GM18873 (cell line): ENCODE results near the gene PHF12.
"Not testable (repeated sequence)": the region's sequence is repeated elsewhere in the genome, so short reads cannot be mapped to it uniquely, and the experiment has no call there.

Source experiments
- ATAC-seq: cut with Tn5 transposase; IDR thresholded peaks from one replicate; pipeline ENCODE4 v1.9.1; 2021; ENCODE audit warnings: mild to moderate bottlenecking, moderate library complexity, moderate number of reproducible peaks; ENCODE audit not compliant: unreplicated experiment, low FRiP score

PHF12 gene

GRCh38 chr17:28906706-28907438 lies 44.4 kb downstream of the PHF12 start:
- no peak for ATAC-seq

GRCh38 chr17:28906276-28906675 lies 45.0 kb downstream of the PHF12 start:
- no peak for ATAC-seq

- no peak for ATAC-seq
Measured at GRCh38 chr17:28904800-28905199, 46.5 kb downstream of the PHF12 start.

- not testable (repeated sequence) for ATAC-seq
Measured at GRCh38 chr17:28903546-28903841, 47.8 kb downstream of the PHF12 start.

- ATAC-seq, result peak; percentile 69
Measured at GRCh38 chr17:28902819-28903545, 48.3 kb downstream of the PHF12 start, which contains the start of gene DHRS13. TSS of gene DHRS13 (minus strand) at chr17:28903079. CDS start at chr17:28902944, 135 bp downstream.

DNA sequence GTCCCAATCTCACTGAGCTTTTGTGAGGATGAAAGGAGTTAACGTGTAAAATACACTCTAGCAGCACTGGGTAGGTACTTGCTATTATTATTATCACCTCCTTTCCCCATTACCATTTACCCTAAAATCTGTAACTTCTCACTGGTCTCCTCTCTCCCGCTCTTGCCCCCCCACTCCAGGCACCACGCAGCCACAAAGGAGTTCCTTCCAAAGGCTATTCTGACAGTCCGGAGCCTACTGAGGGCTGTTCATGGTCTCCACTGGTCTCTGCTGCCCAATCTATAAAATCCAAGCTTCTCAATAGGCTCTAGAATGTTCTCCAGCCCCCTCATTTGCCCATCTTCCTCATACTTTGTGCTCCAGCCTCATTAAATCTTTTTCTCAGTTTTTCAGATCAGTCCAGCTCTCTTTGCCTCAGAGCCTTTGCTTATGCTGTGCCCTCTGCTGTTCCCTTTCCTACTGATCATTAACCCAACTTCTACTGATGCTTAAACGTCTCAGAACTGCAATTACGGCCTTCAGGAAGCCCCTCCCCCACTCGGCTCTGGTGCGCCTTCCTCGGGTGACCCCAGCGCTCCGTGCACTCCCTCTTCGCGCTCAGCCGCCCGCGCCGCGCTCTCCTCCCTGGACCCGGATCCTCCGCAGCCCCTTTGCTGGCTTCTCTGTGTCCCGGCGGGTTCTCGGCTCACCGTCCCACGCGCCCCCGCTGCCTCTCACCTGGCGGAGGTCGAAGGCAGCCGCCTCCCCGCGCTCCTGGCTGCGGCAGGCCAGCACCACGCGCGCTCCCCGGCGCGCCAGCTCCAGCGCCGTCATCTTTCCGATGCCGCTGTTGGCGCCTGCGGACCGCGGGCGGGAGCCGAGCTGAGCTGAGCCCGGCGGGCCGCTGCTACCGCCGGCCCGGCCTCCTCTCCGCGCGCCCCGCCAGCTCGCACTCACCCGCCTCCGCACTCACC lies 49.2 kb downstream of the PHF12 start:
- peak; percentile 31 for ATAC-seq

DNA sequence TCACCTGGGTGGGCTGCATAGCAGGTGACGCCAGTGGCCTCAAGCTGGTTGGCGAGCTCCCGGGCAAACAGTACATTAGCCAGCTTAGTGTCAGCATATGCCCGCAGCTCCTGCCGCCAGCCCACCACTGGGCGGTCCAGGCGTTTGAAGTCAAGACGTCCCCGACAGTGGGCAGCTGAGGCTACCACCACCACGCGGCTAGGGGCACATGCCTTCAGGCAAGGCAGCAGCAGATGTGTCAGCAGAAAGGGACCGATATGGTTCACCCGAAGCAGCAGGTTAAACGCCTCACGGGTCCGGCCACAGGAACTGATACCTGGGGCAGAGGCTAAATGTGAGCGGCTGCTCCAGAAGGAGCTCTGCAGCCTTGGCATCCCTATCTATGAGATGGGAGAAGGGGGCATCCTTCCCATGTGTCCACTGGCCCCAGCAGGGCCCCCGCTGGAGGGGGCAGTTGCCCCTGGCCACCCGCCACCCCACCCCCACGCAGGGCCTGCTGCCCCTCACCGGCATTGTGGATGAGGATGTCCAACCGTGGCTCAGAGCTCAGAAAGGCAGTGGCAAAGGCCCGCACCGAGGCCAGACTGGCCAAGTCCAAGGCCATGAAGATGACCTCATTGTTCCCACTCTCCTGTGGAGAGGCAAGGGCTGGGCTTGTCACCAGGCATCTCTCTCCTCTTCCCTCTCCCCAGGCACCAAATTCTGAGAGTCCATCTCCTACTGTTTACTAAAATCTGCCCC lies 50.2 kb downstream of the PHF12 start:
- no peak for ATAC-seq

GRCh38 chr17:28899212-28899815 lies 52.0 kb downstream of the PHF12 start:
- ATAC-seq, result no peak

DNA sequence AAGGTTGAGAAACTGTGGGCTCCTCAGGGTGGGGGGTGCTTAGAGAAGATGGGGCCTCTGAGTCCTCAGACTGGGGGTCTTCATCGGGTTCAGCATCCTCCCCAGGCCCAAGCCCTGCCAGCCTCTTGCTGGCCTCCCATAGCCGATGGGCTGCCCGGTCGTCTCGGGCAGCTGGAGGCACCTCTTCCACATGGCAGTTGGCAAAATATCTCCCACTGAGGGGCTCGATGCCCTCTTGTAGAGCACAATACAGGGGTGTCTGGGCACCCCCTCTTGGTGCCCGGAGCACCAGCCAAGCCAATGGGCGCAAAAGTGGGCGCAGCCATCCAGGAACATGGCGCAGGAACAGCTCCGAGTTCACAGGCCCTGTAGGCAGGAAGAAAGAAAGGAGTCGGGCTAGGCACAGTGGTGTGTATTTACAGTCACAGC lies 52.8 kb downstream of the PHF12 start:
- no peak for ATAC-seq

GRCh38 chr17:28897769-28898526 lies 53.4 kb downstream of the PHF12 start:
- no peak for ATAC-seq

- ATAC-seq, result no peak
Measured at GRCh38 chr17:28896884-28897768, 54.2 kb downstream of the PHF12 start, which contains the start of gene FLOT2. TSS of gene FLOT2 (minus strand) at chr17:28897733. CDS start at chr17:28897574, 159 bp downstream.

DNA sequence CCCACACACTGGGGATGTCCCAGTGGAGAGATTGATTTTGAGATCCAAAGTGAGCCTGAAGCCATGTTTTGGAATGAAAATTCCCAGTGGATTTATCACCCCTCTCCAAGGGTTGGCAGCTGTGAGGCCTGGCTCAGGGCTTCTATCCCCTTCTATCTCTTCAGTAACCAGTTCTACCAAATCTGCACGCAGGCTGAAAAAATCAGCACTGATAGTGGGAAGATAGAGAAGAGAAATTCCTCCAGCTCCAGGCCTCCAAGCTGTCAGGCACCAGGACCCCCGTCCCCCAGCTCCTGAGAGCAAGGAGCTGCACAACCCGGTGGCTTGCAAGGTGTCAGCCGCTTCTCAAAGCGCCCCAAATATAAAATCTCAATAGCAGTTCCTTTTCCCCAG lies 54.8 kb downstream of the PHF12 start:
- no peak for ATAC-seq

DNA sequence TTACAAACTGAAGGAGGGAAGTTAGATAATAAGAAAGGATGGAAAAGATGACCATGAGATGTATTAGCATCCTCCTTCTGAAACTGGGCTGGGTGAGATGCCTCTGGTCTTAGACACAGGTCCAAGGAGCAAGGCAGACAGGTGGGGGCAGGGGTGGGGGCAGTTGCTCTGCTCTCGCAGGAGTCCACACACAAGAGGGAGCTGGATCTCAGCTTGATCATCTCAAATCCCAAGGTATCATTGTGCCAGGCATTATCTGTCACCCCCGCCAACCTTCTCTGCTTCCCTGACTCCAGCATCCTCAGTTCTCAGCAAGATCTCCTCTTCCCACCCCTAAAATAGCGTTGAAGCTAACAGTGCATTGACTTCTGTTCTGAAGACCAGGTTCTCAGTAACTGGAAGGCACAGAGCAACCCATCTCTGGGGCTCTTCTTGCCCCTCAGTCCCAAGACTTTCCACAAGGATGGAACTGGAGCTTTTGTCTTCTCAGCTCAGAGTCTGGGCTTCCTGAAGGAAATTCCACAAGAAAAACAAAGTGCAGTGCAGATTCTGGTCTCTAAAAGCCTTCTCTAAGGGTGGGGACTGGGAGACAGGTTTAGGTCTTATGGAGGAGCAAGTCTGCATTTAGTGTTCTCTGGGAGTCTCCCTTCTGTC lies 55.4 kb downstream of the PHF12 start:
- ATAC-seq, result no peak

- not testable (repeated sequence) for ATAC-seq
Measured at GRCh38 chr17:28893248-28894183, 57.8 kb downstream of the PHF12 start.

DNA sequence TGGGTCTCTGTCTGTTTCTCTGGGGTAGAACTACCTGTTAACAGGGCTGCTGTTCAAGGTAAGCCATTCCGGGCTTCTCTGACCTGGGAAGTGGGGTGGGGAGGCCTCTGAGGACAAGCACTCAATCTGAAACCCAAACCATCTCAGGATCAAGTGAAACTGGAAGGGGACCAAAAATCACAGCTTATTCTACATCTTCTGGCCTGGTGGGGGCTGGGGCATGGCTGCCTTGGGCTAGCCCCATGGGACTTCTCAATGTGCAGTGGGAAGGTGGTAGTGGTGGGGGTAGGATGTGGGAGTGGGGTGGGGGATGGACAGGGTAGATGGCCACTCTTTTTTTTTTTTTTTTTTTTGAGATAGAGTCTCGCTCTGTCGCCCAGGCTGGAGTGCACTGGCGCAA lies 59.3 kb downstream of the PHF12 start:
- no peak for ATAC-seq

DNA sequence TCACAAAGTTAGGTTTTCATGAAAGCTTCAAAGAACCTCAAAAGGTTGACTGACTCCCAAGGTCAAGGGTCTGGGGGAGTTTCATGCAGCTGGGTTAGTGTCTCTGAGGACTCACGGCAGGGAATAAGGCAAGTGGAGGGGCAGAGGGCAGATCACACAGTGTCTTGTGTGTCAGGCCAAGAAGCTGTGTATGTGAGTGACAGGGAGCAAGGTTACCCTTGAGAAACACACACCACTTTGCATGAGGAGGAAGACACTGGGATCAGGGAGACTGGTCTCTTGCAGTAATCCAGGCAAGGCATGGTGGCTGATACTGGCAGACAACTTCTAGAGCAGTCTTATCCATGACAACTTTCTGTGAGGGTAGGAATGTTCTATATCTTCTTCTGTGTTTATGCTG lies 60.1 kb downstream of the PHF12 start:
- no peak for ATAC-seq
